Measurements from ENCODE around the gene MBNL2.
"Not testable (repeated sequence)": the region's sequence is repeated elsewhere in the genome, so short reads cannot be mapped to it uniquely, and the experiment has no call there.

Gene MBNL2, protein sequence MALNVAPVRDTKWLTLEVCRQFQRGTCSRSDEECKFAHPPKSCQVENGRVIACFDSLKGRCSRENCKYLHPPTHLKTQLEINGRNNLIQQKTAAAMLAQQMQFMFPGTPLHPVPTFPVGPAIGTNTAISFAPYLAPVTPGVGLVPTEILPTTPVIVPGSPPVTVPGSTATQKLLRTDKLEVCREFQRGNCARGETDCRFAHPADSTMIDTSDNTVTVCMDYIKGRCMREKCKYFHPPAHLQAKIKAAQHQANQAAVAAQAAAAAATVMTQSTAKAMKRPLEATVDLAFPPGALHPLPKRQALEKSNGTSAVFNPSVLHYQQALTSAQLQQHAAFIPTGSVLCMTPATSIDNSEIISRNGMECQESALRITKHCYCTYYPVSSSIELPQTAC

GRCh38 chr13:97221989-97222700 is at the start of gene MBNL2:
Gene MBNL2, plus strand, starts transcription at chr13:97222333. Its CDS starts 53,903 bp downstream, at chr13:97276236.
- DNase-seq (ENCODE audit: low spot score), result peak; percentile 88

DNA sequence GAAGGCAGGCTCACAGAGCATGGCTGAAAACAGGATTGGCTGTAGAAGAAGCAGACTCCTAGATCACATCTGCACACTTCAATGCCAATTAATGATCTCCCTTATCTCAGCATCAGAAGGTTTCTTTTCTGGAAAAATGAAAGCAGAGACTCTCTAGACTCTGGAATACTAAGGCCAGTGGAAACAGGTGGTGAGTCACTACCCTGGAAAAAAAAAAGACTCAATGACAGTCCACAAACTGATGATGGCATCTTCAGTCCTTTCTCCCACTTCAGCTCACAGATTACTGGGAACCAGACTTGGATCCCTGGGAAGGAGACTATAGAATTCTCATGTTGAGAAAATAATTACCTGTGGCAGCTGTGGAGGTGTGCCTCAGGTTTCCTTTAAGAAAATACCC is 47.5 kb upstream of the MBNL2 start:
- DNase-seq (ENCODE audit: low spot score), result no peak

GRCh38 chr13:97175041-97175440 is 47.1 kb upstream of the MBNL2 start:
- DNase-seq (ENCODE audit: low spot score), result no peak

DNA sequence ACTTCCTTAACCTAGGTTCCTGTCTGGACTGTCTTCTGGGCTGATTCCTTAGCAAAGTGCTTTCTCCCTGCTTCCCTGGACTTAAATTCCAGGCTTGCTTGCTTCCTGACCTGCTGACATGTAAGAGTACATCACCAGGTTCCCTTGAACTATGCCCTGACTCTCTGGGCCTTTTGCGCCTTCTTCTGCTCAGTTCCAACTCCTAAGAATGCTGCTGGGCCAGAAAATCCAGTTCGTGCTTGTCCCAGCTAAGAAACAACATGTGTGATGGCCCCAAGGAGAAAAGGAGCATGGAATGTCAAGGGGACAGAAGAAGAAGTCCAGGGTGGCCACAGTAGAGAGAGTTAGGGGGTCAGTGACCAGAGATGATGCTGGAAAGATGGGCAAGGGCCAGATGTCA is 42.6 kb upstream of the MBNL2 start:
- no peak for DNase-seq (ENCODE audit: low spot score)

DNA sequence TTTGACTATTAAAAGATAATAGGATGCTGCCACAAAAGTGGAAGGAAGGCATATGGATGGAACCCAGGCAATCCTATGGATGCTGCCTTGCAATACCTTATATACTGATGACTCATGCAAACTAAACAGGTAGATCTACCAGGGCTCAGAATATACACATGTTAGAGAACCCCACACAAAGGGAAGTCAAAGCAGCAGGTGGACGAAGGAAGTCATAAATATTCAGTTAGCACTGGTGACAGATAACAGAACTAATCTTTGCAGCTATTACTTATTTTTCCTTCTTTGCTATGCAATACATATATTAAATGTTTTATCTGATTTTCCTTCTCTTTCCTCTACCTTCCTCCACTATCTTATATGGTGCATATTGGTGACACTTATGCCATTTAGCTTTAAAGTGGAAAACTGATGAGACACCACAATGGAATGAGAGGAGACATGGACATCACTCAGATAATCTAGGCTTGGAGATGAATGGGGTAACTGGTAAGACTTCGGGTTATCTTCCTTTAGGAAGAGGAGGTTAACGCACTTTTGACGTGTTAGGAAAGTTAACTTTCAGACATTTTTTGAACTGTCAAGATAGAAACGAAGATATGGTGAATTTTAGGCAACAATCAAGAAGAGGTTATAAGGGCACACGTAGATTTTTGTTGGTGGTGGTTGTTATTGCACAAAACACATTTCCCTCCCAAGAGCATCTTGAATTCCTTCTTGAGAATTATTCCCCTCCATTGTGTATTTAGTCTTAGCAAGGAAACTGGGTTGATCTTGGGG is 39.8 kb upstream of the MBNL2 start:
- no peak for DNase-seq (ENCODE audit: low spot score)

- no peak for DNase-seq (ENCODE audit: low spot score)
Observed at GRCh38 chr13:97185291-97185690, 36.8 kb upstream of the MBNL2 start.

DNA sequence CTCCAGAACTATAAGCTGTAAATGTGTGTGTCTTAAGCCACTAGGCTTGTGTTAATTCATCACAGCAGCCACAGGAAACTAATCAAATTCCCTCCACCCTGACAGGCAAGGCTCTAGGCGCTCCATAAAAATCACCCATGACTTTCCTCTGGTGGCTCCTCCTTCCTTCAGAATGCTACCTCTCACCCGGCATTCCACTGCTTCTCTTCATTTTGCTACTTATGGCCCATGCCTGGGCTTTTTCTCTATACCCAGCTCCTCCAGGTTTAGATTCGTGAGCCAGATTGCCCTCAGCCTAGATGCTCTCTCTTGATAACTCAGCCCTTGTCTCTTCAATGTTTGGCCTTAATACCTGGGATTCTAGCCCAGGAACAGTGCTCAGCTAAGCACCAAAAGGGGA is 36.4 kb upstream of the MBNL2 start:
- no peak for DNase-seq (ENCODE audit: low spot score)

- no peak for DNase-seq (ENCODE audit: low spot score)
Observed at GRCh38 chr13:97188207-97188606, 33.9 kb upstream of the MBNL2 start.

- no peak for DNase-seq (ENCODE audit: low spot score)
Observed at GRCh38 chr13:97189928-97190327, 32.2 kb upstream of the MBNL2 start.

DNA sequence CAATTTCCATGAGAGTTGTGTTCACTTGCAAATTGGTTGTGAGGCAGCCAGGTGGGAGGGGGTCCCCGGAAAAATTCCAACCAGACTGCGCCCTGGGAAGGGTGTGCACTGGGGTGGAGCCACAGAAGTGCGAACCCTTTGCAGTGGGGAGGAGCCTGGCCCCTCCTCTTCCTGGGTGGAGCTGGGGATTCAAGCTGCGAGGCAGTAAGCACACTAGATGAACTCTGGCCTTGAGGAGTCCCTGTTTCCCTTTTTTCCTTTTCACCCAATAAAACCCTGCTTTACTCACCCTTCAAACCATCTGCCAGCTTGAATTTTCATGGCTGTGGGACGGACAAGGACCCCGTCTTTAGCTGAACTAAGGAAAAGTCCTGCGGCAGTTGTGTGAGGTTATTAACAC is 31.0 kb upstream of the MBNL2 start:
- peak; percentile 33 for DNase-seq (ENCODE audit: low spot score)

DNA sequence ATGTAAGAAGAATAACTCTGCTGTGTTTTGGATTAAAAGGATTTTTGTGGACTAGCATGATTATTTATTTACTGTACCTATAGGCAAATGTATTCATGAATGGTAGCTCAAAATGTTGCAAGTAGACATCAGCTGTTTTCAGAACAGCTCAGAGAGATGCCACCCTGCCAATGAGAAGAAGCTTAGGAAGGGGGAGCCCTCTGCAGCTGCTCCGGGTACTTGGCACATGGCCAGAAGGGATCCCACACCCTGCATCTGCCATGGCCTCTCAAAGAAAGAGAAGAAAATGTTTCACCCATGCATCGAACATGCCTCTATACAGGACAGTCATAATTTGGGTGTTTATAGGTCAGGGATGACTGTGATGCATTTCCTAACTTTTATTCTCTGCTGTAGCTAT is 30.5 kb upstream of the MBNL2 start:
- DNase-seq (ENCODE audit: low spot score), result peak; percentile 47

- DNase-seq (ENCODE audit: low spot score), result no peak
Observed at GRCh38 chr13:97192166-97192565, 30.0 kb upstream of the MBNL2 start.

DNA sequence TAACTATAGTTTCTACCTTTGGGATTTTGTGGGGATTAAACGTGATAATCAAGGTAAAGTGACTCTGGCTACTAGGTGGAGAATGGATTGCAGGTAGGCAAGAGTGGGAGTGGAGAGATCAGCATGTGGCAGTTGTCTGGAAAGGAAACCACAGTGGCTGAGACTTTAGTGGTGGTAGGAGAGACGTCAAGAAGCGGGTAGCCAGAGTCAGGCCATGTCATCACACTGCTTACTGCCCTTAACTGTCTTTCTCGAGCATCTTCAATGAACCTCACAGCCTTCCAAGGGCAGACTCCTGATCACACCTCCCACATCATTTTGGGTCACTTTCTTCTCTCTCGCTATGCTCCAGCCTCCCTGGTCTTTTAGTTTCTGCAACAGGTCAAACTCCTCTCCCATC is 28.6 kb upstream of the MBNL2 start:
- no peak for DNase-seq (ENCODE audit: low spot score)

- peak; percentile 56 for DNase-seq (ENCODE audit: low spot score)
Observed at GRCh38 chr13:97194479-97194878, 27.7 kb upstream of the MBNL2 start.

DNA sequence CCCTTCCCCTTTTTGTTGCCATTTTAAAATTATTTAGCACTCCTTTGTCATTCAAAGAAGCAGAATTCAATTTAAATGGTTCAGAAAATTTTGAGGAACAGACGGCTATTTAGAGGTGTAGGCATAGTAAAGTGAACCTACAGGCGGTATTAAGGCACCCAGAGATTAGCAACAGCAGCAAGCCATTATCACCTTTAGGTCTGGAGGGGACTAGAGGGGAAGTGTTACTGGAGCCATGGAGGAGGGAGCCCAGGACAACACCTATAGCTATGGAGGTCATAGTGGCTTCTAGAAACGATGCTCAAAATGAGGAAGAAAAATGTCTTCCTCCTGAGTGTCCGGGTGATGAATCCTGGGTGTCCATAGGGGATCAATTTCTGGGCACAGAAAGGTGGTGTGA is 25.8 kb upstream of the MBNL2 start:
- DNase-seq (ENCODE audit: low spot score), result no peak

DNA sequence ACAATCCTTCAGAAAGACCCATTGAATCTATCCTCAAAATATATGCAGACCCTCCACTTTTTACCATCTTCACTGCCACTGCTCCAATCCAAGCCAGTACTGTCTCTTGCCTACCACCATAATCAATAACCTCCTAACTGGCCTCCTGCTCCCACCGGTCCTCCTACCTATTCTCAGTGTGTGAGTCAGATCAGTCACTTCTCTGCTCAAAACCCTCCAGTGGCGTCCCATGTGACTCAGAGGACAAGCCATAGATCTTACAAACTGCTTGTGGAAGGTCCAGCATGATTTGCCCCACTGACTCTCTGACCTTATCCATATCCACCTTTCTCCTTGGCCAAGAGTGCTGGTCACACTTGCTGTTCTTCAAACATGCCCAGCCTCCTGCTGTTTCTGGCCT is 23.4 kb upstream of the MBNL2 start:
- DNase-seq (ENCODE audit: low spot score), result no peak

- DNase-seq (ENCODE audit: low spot score), result no peak
Observed at GRCh38 chr13:97199451-97199850, 22.7 kb upstream of the MBNL2 start.

GRCh38 chr13:97200081-97200942 is 21.8 kb upstream of the MBNL2 start:
- no peak for DNase-seq (ENCODE audit: low spot score)

DNA sequence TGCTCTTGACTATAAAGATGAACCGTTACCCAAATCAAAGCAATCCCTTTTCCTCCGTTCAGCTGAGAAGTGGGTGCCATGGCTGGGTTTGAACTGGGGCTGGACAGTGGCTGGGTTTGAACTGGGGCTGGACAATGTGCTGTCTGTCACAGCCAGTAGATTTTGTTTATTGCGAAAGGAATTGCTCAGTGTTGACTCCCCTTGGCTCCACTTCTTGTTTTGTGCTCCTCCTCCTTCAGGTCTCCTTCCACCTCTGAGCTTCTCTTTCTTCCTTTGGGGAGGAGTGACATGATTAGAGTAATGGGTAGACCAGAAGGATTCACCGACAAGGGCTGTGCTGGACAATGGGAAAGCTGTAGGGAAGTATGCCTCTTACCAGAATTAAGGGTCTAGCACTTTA is 19.4 kb upstream of the MBNL2 start:
- DNase-seq (ENCODE audit: low spot score), result no peak

DNA sequence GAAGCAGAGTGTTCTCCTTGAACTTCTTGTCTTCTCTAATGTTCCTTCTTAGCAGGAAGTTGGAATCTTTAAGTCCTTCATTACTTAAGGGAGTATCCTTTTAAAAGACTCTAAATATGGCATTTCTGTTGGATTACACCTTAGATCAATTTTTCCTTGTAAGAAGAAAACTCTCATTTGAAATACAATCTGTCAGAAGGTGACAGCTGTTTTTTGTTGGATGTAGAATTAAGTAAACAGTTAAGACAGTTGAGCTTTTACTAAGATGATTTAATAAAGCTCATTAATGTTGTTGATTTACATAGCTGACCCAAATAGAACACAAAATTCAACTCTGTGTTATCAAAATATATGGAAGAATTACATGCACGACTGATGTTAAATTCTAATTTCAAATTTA is 16.7 kb upstream of the MBNL2 start:
- no peak for DNase-seq (ENCODE audit: low spot score)

DNA sequence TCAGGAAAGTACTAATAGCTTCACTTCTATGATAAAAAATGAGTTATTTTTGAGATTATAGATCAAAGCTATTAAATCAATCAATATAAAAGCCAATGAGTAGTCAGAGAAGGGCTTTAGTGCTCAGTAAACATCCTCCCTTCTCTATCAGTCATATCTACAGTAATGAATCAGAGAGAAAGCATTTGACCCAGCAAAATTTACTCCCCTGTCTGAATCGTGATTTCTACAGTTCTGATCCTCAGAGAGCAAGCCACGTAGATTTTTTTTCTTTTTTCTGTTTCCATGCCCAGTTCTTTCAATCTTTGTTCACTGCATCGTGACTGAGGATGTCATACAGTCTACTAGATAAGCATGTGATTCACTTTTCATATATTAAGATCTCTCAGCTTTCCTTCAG is 16.2 kb upstream of the MBNL2 start:
- no peak for DNase-seq (ENCODE audit: low spot score)

GRCh38 chr13:97207252-97207651 is 14.9 kb upstream of the MBNL2 start:
- DNase-seq (ENCODE audit: low spot score), result not testable (repeated sequence)
